ENCODE data around the gene DNAJC1.
"Not testable (repeated sequence)": the region's sequence is repeated elsewhere in the genome, so short reads cannot be mapped to it uniquely, and the experiment has no call there.

DNAJC1 gene

DNA sequence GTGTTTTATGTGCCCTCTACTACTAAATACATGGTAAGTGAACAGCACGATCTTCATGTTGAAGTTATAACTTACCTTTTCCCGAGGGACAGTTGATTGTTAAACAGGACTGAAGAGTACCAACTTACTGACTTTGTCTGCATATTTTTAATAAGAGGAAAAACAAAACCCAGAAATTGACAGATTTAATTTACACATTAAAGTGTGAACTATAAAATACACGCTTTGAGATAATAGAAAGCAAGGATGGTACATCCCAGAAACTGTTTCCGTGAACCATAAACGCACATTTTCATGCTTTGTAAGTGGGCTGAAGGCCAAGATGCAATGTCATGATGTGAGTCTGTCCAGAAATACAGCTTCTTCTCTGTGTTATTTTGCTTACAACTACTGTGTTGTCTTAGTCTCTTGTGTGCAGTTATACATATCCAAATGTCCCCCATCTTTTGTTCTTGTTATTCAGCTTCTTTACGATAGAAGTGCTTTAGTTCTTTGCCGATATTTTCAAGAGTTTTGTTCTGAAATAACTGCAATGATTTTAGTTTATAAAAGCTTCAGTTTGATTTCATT lies 279.4 kb downstream of the DNAJC1 start:
- DNase-seq = no peak

DNA sequence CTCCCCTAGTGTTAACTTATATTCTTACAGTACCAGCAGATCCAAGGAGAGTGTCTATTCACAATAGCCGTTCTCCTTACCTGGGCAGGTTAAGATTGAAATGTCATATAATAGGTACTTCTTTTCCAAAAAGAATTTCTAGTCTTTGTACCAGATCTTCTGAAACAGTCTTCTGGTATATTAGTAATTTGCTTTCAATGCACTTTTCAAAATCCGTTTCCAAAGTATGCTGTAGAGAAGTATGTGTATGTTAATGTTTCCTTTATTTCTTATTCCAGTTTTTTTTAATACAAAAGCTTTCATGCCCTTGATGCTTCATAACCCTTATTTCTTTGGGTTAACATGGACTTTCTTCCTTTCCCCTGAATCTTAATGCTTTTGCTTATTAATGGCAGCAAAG lies 281.3 kb downstream of the DNAJC1 start:
- no peak for DNase-seq

DNA sequence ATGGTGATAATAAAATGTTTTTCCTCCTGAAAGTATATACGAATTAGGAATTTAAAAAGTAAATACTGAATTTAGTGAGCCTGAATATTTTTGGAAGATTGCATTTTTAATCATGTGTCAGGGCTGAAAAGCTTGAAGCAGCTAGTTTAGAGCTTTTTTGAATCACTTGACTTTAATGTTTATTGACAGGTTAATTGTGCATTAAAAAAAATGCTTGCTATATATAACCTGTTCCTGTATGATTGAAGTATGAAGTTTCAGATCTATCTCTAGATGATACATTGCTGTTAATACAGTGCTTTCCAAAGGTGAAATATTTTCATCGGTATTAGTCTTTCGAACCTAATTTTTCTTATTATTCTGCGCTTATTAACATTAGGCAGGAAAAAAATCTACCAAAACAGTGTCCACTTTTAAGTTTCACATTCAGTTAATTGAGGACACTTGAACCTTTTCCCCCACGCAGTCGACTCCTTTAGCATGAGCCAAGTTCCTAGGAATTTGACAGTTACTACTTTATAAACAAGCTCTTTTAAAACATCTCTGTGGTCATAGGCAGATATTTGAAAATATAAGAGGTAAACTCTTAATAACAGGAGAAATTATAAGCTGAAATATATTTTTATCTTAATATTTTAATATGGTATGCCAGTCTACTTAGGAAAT lies 282.4 kb downstream of the DNAJC1 start:
- DNase-seq = no peak

- DNase-seq = no peak
Measured at GRCh38 chr10:21720090-21720489, 283.4 kb downstream of the DNAJC1 start.

- no peak for DNase-seq
Measured at GRCh38 chr10:21719502-21719901, 284.0 kb downstream of the DNAJC1 start.

- DNase-seq = not testable (repeated sequence)
Measured at GRCh38 chr10:21717437-21718054, 286.0 kb downstream of the DNAJC1 start.

- DNase-seq = no peak
Measured at GRCh38 chr10:21715531-21716195, 287.9 kb downstream of the DNAJC1 start.

DNA sequence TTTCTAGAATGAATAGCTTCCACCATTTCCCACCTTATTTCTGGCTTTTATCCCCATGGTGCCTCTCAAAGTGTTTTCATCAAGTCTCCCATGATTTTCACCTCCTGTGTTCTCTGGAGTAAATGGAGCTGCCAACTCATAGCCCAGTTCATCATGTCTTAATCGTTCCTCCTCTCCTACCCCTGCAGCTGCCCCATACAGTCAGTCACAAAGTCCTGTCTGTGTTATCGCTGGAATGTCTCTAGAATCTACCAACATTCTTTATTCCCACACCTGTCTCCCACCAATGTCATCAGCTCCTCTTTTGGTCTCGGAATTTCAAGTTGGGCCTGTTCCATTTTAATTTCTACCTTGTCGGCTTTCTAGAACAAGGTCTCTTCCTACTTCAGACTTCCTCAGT lies 290.6 kb downstream of the DNAJC1 start:
- DNase-seq = no peak

DNA sequence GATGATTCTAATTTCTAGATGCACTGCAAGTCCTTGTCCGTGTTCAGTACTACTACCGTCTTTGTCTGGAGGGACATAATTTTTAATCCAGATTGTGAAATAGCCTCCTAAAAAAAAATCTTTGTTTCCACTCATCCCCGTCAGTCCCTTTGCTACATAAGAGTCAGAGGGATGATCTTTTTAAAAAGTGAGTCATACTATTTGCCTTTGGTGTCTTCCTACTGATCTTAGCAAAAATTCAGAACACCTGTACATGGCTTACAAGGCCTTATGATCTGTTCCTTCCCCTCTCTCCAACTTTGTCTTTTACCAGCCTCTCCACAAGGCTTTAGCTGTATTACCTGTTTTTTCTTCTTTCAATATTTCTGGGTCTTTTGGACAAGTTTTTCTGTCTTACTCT lies 296.0 kb downstream of the DNAJC1 start:
- DNase-seq = no peak
